ENCODE measurements around the gene DCAF10. TPM values are rescaled to one million over a fixed set of nuclear protein-coding genes. Genes with fewer than 3 reads are reported as not detected.

DCAF10 gene
- total RNA-seq, 1 experiment from 2014 or later, result 11.8 TPM

DNA sequence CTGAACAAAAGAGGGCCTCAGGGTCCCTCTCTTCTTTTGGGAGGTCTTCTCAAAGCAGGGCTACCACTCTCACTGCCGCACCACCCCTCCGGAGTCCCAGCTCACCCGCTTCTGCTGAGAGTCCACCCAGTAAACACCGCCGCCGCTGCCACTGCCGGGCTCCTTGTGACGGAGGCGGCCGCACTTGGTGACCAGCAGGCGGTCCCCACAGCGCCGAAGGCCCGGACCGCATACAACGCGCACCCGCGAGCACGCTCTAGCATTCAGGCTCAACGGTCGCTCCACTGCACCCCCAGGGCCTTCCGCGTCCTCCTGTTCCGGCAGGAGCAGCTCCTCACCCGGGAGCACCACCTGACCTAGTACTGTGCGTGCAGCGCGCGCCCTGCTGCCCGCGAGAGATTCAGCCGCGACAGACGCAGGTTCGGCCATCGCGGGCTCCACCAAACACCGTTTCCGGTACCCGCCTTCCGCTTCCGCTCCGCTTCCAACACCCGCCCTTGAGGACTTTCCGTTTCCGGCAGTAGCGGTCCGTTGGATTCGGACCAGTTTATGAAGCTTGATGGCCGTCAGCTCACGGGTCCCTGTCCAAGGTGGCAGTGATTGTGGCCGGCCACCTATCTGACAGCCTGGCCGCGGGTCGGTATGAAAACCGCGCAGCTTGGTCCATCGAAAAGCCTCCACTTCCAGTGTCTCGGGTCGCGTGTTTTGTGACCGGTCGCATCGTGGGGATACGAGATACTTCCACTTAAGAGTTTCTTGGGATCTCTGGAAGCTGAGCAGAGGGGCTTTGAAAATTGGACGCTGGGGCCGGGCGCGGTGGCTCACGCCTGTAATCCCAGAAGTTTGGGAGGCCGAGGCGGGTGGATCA lies 15.7 kb upstream of the DCAF10 start, which contains the start of gene EXOSC3:
Gene EXOSC3 (minus strand): TSS at position 449 of the 868 bp plus-strand sequence. CDS start 20 bp downstream, at position 429.
- POLR2A ChIA-PET (ENCODE audit: unreplicated experiment), result interaction anchor here (0.6 to 0.9 kb wide), 5 partner anchors 16 to 1281 kb away, joined by 3 to 4 read pairs (median 3); partner anchors contain the start of genes DCAF10 and TOMM5
- peak within 1 kb of the TSS; percentile 94 for H3K4me3 ChIP-seq (ENCODE audit: low read length)
- peaks cover 12% of the 10 kb centered on the region; the same call in 1 of the 2 replicates for H4K20me1 ChIP-seq (ENCODE audit: low read length)
- H2AFZ ChIP-seq (ENCODE audit: low read length), result peak within 1 kb of the TSS; percentile 93
- H3K9ac ChIP-seq (ENCODE audit: low read length), result peak within 1 kb of the TSS; percentile 88
- no peaks in the 10 kb centered on the region for H3F3A ChIP-seq (ENCODE audit: low read length, unreplicated experiment)
- H3K4me2 ChIP-seq (ENCODE audit: low read length), result peak within 1 kb of the TSS; percentile 99
- H3K4me1 ChIP-seq (ENCODE audit: insufficient read depth, low read length), result peaks cover 13% of the 10 kb centered on the region
- no peaks in the 10 kb centered on the region for H3K9me3 ChIP-seq (ENCODE audit: low read length)
- peak; percentile 92 for ATAC-seq
- DNase-seq, result peak; percentile 87
- intact Hi-C loops (cut with micrococcal nuclease), result no loop called here
- BruUV-seq (replicated peaks), result no TSS peak
- TF ChIP-seq EZH2phosphoT487 (IDR thresholded peaks at IDR 0.05; ENCODE audit: borderline replicate concordance, low read length) (no peak), EZH2 (IDR thresholded peaks at IDR 0.05; ENCODE audit: low read length, unreplicated experiment) (no peak)
- TF ChIP-seq, protein P1, sequence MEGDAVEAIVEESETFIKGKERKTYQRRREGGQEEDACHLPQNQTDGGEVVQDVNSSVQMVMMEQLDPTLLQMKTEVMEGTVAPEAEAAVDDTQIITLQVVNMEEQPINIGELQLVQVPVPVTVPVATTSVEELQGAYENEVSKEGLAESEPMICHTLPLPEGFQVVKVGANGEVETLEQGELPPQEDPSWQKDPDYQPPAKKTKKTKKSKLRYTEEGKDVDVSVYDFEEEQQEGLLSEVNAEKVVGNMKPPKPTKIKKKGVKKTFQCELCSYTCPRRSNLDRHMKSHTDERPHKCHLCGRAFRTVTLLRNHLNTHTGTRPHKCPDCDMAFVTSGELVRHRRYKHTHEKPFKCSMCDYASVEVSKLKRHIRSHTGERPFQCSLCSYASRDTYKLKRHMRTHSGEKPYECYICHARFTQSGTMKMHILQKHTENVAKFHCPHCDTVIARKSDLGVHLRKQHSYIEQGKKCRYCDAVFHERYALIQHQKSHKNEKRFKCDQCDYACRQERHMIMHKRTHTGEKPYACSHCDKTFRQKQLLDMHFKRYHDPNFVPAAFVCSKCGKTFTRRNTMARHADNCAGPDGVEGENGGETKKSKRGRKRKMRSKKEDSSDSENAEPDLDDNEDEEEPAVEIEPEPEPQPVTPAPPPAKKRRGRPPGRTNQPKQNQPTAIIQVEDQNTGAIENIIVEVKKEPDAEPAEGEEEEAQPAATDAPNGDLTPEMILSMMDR (conservative IDR thresholded peaks at IDR 0.05; ENCODE audit: low read depth, low read length), result no peak
- CTCF ChIA-PET, result interaction anchor here (0.6 to 0.7 kb wide), 2 partner anchors 12 to 41 kb away, joined by 3 read pairs; no protein-coding TSS in a partner anchor
- no peaks in the 10 kb centered on the region for H3K9me2 ChIP-seq (replicated peaks; ENCODE audit: low read length)
- peaks cover 45% of the 10 kb centered on the region for H3K79me2 ChIP-seq (ENCODE audit: low read length)
- peak within 1 kb of the TSS; percentile 50 for H3K27ac ChIP-seq (ENCODE audit: low read length)
- peaks cover 35% of the 10 kb centered on the region for H3K36me3 ChIP-seq (ENCODE audit: low read depth, low read length)
- H3K27me3 ChIP-seq (ENCODE audit: low read length), result no peaks in the 10 kb centered on the region

DNA sequence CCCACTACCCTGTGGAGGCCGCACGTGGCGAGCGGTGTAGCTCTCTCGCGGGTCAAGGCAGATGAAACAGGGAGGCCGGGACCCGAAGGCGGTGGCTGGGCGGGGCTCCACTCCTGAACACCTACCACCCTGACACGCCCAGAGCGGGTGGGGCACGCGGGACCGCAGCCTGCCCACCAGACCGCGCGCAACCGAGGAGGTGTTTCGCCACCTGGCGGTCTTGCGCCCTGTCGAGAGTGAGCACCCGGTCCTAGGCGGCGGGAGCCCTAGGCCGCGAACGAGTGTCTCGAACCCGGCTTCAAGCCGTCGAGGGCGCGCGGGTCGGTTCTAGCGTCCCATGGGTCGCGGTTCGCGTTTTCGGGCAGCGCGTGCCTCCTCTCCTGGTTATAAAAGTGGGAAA lies 13.5 kb upstream of the DCAF10 start:
- Histone ChIP-seq H3K4me3 (ENCODE audit: low read length) (no peak overlapping the region), H2AFZ (ENCODE audit: low read length) (no peak overlapping the region), H3K9me3 (ENCODE audit: low read length) (no peaks in the 10 kb centered on the region), H3K4me2 (ENCODE audit: low read length) (no peak overlapping the region), H3K4me1 (ENCODE audit: insufficient read depth, low read length) (peaks cover 13% of the 10 kb centered on the region), H3K9ac (ENCODE audit: low read length) (no peak overlapping the region), H3K36me3 (ENCODE audit: low read depth, low read length) (peaks cover 14% of the 10 kb centered on the region), H3K79me2 (ENCODE audit: low read length) (peaks cover 31% of the 10 kb centered on the region), H3K27me3 (ENCODE audit: low read length) (no peaks in the 10 kb centered on the region), H3K27ac (ENCODE audit: low read length) (no peak overlapping the region), H3F3A (ENCODE audit: low read length, unreplicated experiment) (no peaks in the 10 kb centered on the region), H4K20me1 (ENCODE audit: low read length) (peaks cover 12% of the 10 kb centered on the region; the same call in 1 of the 2 replicates), H3K9me2 (replicated peaks; ENCODE audit: low read length) (no peaks in the 10 kb centered on the region)
- CTCF ChIA-PET, result no interaction called here
- POLR2A ChIA-PET (ENCODE audit: unreplicated experiment), result no interaction called here
- BruUV-seq (replicated peaks), result no TSS peak
- DNase-seq (no peak), ATAC-seq (no peak)
- intact Hi-C loops (cut with micrococcal nuclease), result no loop called here
- TF ChIP-seq EZH2 (IDR thresholded peaks at IDR 0.05; ENCODE audit: low read length, unreplicated experiment) (no peak), EZH2phosphoT487 (IDR thresholded peaks at IDR 0.05; ENCODE audit: borderline replicate concordance, low read length) (no peak)
- TF ChIP-seq, protein P1 (conservative IDR thresholded peaks at IDR 0.05; ENCODE audit: low read depth, low read length), result no peak
